Caco-2 (cell line): ENCODE data around the gene CDR2. TPM values are rescaled to one million over a fixed set of nuclear protein-coding genes. Genes with fewer than 3 reads are reported as not detected.

ENCODE experiments used
- BruUV-seq: library from RNA; stranded (reverse); fragments of 400-500 nt; replicated peaks from 2 replicates; lab custom pipeline; 2021; lab: Mats Ljungman, UMichigan
- CTCF ChIA-PET: fragments of 300-600 bp; sonication (Branson Sonifier 250); formaldehyde crosslinking; loops from one replicate; lab custom pipeline; 2022; ENCODE audit warnings: antibody characterized with exemption; lab: Charles Lee
- POLR2A ChIA-PET: fragments of 300-600 bp; sonication (Branson Sonifier 250); formaldehyde crosslinking; loops from one replicate; lab custom pipeline; 2022; ENCODE audit warnings: antibody characterized with exemption; lab: Charles Lee
- DNase-seq, 2 experiments: peaks; one replicate each; pipeline versions ENCODE4 v3.0.0 to v3.0.0-alpha.2; 2020 to 2022
- H3K27me3 ChIP-seq: replicated peaks from 2 replicates; pipeline ENCODE4 v1.6.0; 2011; ENCODE audit warnings: low read length; ENCODE audit not compliant: control insufficient read depth, insufficient read depth
- H3K36me3 ChIP-seq: 2 replicates; pipeline ENCODE4 v1.5.1; 2011; ENCODE audit warnings: low read length; ENCODE audit not compliant: control insufficient read depth, insufficient read depth
- H3K4me1 ChIP-seq: fragments of 250-450 bp; sonication (Bioruptor Pico); 2 replicates; pipeline ENCODE4 v1.5.1; 2020; ENCODE audit warnings: mild to moderate bottlenecking
- H3K4me3 ChIP-seq: 2 replicates; pipeline ENCODE4 v1.5.1; 2011; ENCODE audit warnings: low read depth, mild to moderate bottlenecking, control low read depth, low read length
- H3K9me3 ChIP-seq: fragments of 250-450 bp; sonication (Bioruptor Pico); 2 replicates; pipeline ENCODE4 v1.5.1; 2020; ENCODE audit warnings: mild to moderate bottlenecking, moderate library complexity
- H3K27ac Mint-ChIP-seq: one replicate; pipeline ENCODE4 v1.8.0; 2022; ENCODE audit warnings: mixed read lengths; ENCODE audit not compliant: unreplicated experiment
- H3K27me3 Mint-ChIP-seq: one replicate; pipeline ENCODE4 v1.8.0; 2022; ENCODE audit warnings: mixed read lengths; ENCODE audit not compliant: insufficient read depth, unreplicated experiment
- H3K36me3 Mint-ChIP-seq: one replicate; pipeline ENCODE4 v1.8.0; 2022; ENCODE audit warnings: mild to moderate bottlenecking, mixed read lengths; ENCODE audit not compliant: insufficient read depth, unreplicated experiment
- H3K4me1 Mint-ChIP-seq: one replicate; pipeline ENCODE4 v1.8.0; 2022; ENCODE audit warnings: low read depth, mixed read lengths; ENCODE audit not compliant: unreplicated experiment
- H3K4me3 Mint-ChIP-seq: one replicate; pipeline ENCODE4 v1.8.0; 2022; ENCODE audit warnings: mild to moderate bottlenecking, moderate library complexity, mixed read lengths; ENCODE audit not compliant: unreplicated experiment
- H3K9me3 Mint-ChIP-seq: one replicate; pipeline ENCODE4 v1.8.0; 2022; ENCODE audit warnings: mixed read lengths; ENCODE audit not compliant: unreplicated experiment
- intact Hi-C: fragments of 100-400 bp; cut with micrococcal nuclease; formaldehyde crosslinking; loops from one replicate; pipeline ENCODE4 v1.10.0; 2022; ENCODE audit not compliant: unreplicated experiment
- total RNA-seq: library from RNA; stranded (reverse); gene quantifications from 2 replicates; pipeline ENCODE4 v1.2.3, GENCODE V29; 2022
- TF ChIP-seq, protein P1 (sequence below), 2 experiments: fragments of 200-600 bp in 1 of 2; IDR thresholded peaks; 1 replicate in 1 of 2; 2 replicates in 1 of 2; pipeline versions ENCODE4 v1.5.1 to v1.8.0; 2011 to 2022; ENCODE audit warnings: antibody characterized with exemption in 1 of 2, control low read depth in 1 of 2, inconsistent platforms in 1 of 2, low read depth in 1 of 2, low read length in 1 of 2, mild to moderate bottlenecking in 1 of 2, moderate library complexity in 1 of 2; ENCODE audit not compliant: insufficient read depth in 1 of 2, severe bottlenecking in 1 of 2, unreplicated experiment in 1 of 2

The CDR2 gene
- total RNA-seq, 1 experiment from 2014 or later: 24.3 TPM

DNA sequence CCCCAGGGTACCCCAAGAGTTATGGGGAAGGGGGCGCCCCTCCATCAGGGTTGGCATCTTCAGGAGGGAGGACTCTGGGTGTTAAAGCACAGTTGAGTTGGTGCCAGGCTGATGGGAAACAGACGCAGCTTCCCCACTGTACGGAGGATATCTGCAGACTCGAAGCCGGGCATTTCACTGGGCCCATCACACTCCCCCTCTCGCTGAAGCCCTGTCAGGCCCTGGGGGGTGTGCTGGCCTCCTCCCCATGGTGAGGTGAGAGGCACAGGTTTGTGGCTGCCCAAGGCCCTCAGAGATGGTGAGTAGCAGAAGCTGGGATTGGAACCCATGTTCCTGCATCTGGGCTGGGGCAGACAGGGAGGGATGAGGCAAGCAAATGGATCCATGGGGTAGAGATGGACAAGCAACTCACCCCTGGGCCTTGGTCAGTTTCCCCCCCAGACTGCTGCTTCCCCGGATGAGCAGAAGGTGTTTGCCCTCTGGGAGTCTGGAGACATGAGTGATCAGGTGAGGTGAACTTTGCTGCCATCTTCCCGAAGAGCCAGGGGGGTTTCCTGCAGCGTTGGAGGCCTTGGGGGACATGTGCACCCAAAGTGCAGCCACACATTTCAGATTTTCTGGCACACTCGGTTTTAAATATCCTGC, 46.2 kb downstream of the CDR2 start:
- H3K27me3 Mint-ChIP-seq: no peaks in the 10 kb centered on the region
- H3K27me3 ChIP-seq: no peaks in the 10 kb centered on the region
- H3K4me1 ChIP-seq: no peaks in the 10 kb centered on the region
- no peaks in the 10 kb centered on the region for H3K9me3 ChIP-seq
- peaks cover 2% of the 10 kb centered on the region for H3K36me3 ChIP-seq
- DNase-seq: no peak
- H3K4me3 Mint-ChIP-seq: no peak overlapping the region
- BruUV-seq: no TSS peak
- no peak overlapping the region for H3K4me3 ChIP-seq
- ChIA-PET CTCF (no interaction called here), POLR2A (no interaction called here)
- TF ChIP-seq, protein P1, sequence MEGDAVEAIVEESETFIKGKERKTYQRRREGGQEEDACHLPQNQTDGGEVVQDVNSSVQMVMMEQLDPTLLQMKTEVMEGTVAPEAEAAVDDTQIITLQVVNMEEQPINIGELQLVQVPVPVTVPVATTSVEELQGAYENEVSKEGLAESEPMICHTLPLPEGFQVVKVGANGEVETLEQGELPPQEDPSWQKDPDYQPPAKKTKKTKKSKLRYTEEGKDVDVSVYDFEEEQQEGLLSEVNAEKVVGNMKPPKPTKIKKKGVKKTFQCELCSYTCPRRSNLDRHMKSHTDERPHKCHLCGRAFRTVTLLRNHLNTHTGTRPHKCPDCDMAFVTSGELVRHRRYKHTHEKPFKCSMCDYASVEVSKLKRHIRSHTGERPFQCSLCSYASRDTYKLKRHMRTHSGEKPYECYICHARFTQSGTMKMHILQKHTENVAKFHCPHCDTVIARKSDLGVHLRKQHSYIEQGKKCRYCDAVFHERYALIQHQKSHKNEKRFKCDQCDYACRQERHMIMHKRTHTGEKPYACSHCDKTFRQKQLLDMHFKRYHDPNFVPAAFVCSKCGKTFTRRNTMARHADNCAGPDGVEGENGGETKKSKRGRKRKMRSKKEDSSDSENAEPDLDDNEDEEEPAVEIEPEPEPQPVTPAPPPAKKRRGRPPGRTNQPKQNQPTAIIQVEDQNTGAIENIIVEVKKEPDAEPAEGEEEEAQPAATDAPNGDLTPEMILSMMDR (IDR thresholded peaks at IDR 0.05; ENCODE audit: insufficient read depth in 1 of 2, low read depth in 1 of 2, low read length in 1 of 2, severe bottlenecking in 1 of 2, unreplicated experiment in 1 of 2): no peak
- H3K4me1 Mint-ChIP-seq: no peaks in the 10 kb centered on the region
- H3K36me3 Mint-ChIP-seq: peaks cover 78% of the 10 kb centered on the region
- H3K27ac Mint-ChIP-seq: no peak overlapping the region
- no peaks in the 10 kb centered on the region for H3K9me3 Mint-ChIP-seq
- intact Hi-C loops: no loop called here

DNA sequence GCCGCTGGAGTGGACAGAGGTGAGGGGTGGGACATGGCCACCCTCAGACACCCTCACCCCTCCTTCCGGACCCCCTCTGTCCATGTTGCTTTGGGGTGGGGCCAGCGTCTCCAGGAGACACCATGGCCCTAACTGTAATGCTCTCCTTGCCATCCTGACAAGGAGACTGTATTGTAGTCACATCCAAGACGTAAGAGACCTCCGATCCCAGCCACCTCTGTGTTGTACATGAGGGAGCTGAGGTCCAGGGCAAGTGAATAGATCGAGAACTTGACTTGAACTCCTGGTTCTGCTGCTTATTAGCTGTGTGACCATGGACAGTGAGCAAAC, 47.0 kb downstream of the CDR2 start:
- intact Hi-C loops: no loop called here
- TF ChIP-seq, protein P1 (IDR thresholded peaks at IDR 0.05; ENCODE audit: insufficient read depth in 1 of 2, low read depth in 1 of 2, low read length in 1 of 2, severe bottlenecking in 1 of 2, unreplicated experiment in 1 of 2): no peak
- no peak for DNase-seq
- ChIA-PET CTCF (no interaction called here), POLR2A (no interaction called here)
- Histone ChIP-seq H3K9me3 (no peaks in the 10 kb centered on the region), H3K36me3 (peaks cover 2% of the 10 kb centered on the region), H3K4me1 (no peaks in the 10 kb centered on the region), H3K27me3 (no peaks in the 10 kb centered on the region), H3K4me3 (no peak overlapping the region)
- H3K27ac Mint-ChIP-seq: no peak overlapping the region
- H3K4me3 Mint-ChIP-seq: no peak overlapping the region
- no TSS peak for BruUV-seq
- peaks cover 81% of the 10 kb centered on the region for H3K36me3 Mint-ChIP-seq
- H3K9me3 Mint-ChIP-seq: no peaks in the 10 kb centered on the region
- H3K27me3 Mint-ChIP-seq: no peaks in the 10 kb centered on the region
- H3K4me1 Mint-ChIP-seq: no peaks in the 10 kb centered on the region

DNA sequence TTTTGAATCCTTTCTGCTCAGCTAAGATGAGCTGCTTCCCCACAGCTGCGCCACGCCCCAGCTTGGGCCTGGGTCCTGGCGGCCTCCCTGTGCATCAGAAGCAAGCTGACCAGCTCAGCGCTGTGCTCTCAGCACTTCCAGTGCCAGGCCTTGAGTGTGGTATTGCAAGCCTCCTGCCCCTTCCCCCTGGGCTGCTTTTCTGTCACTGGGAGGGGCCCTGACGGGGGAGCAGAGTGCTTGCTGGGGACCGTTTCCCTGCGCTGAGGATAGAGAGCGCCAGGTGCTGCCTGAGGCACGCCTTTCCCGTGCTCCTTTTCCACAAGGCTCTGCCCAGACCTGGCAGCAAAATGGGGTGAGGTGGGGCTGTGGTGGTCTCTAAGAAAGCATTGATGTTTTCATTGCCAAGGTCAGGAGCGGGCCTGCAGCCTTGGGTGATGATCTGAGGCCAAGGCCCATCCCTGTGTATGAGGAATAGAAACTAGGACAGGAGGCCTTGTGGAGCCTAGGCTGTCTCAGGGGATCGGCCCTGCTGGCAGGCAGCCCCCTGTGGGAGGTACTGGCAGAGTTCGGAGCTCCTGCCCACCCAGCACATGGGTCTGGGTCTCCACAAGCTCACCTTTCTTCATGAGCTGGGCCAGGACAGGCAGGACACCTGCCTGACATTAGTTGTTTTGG, 47.5 kb downstream of the CDR2 start:
- H3K36me3 ChIP-seq: no peaks in the 10 kb centered on the region; the same call in none of the 2 replicates
- DNase-seq: no peak
- ChIA-PET POLR2A (no interaction called here), CTCF (no interaction called here)
- H3K9me3 ChIP-seq: no peaks in the 10 kb centered on the region
- TF ChIP-seq, protein P1 (IDR thresholded peaks at IDR 0.05; ENCODE audit: insufficient read depth in 1 of 2, low read depth in 1 of 2, low read length in 1 of 2, severe bottlenecking in 1 of 2, unreplicated experiment in 1 of 2): no peak
- BruUV-seq: no TSS peak
- Mint-ChIP-seq H3K27ac (no peak overlapping the region), H3K9me3 (no peaks in the 10 kb centered on the region), H3K36me3 (peaks cover 79% of the 10 kb centered on the region), H3K27me3 (no peaks in the 10 kb centered on the region), H3K4me3 (no peak overlapping the region), H3K4me1 (no peaks in the 10 kb centered on the region)
- intact Hi-C loops: no loop called here
- H3K27me3 ChIP-seq: no peaks in the 10 kb centered on the region
- H3K4me1 ChIP-seq: no peaks in the 10 kb centered on the region
- H3K4me3 ChIP-seq: no peak overlapping the region
